ENCODE data around the gene CRLF1. TPM values are rescaled to one million over a fixed set of nuclear protein-coding genes. Genes with fewer than 3 reads are reported as not detected.

Gene CRLF1
- polyA plus RNA-seq, 3 donors, result 0.19 TPM; not detected in 2

- H3K9me3 ChIP-seq (replicated peaks in 1 of 2; ENCODE audit: control insufficient read depth in 1 of 2, insufficient read depth in 1 of 2, low read length in 2 of 2), result peaks cover 6 to 10% of the 10 kb centered on the region in 2 donors
- no peaks in the 10 kb centered on the region for H3K36me3 ChIP-seq (replicated peaks in 1 of 2; ENCODE audit: control insufficient read depth in 1 of 2, insufficient read depth in 2 of 2, low read length in 2 of 2)
- peak overlapping the region in 1 of 2 donors; percentile 40 for H3K4me3 Mint-ChIP-seq
- H3K9ac ChIP-seq (ENCODE audit: insufficient read depth, low read length, poor library complexity, severe bottlenecking), result no peak overlapping the region
- no peak overlapping the region for H2AFZ ChIP-seq (ENCODE audit: insufficient read depth, low read depth, low read length, poor library complexity, severe bottlenecking)
- H3K27ac Mint-ChIP-seq, result no peak overlapping the region
- H3K4me1 Mint-ChIP-seq, result peaks cover 9% of the 10 kb centered on the region
- H3K79me2 ChIP-seq (ENCODE audit: insufficient read depth, low read length), result no peaks in the 10 kb centered on the region
- peaks cover 33 to 58% of the 10 kb centered on the region in 2 donors for H3K27me3 ChIP-seq (ENCODE audit: control insufficient read depth in 2 of 2, insufficient read depth in 2 of 2, low read length in 2 of 2)
- H3K27me3 Mint-ChIP-seq (ENCODE audit: low read depth in 3 of 3), result peaks cover 56 to 79% (median 64%) of the 10 kb centered on the region in 3 donors
- 92% methylated on average over 2 of the region's 3 CpGs for WGBS (ENCODE audit: insufficient coverage)
- H3K4me2 ChIP-seq (replicated peaks; ENCODE audit: extremely low read depth, low read length, poor library complexity, severe bottlenecking), result no peak overlapping the region
- peaks cover under 1 to 2% of the 10 kb centered on the region in 2 donors for H3K36me3 Mint-ChIP-seq
- H3K4me3 ChIP-seq (replicated peaks in 1 of 3; ENCODE audit: low read depth in 2 of 3, low read length in 3 of 3), result no peak overlapping the region
- no peak overlapping the region for H3K27ac ChIP-seq (ENCODE audit: low read depth in 1 of 2, low read length in 2 of 2)
- peaks cover 0 to 9% of the 10 kb centered on the region in 2 donors for H3K4me1 ChIP-seq (ENCODE audit: control insufficient read depth in 1 of 2, insufficient read depth in 2 of 2, low read length in 2 of 2)
- TF ChIP-seq CTCF (IDR thresholded peaks at IDR 0.05), result no peak
- H4K20me1 ChIP-seq (ENCODE audit: insufficient read depth, low read length), result no peaks in the 10 kb centered on the region
- peaks cover 4 to 21% (median 13%) of the 10 kb centered on the region in 7 donors for H3K9me3 Mint-ChIP-seq
- no peak for DNase-seq
- intact Hi-C loops (cut with micrococcal nuclease), result no loop called here
Observed at GRCh38 chr19:18616023-18616422, 9.4 kb upstream of the CRLF1 start.

GRCh38 chr19:18613589-18614234 lies 7.1 kb upstream of the CRLF1 start:
- peaks cover 54 to 77% of the 10 kb centered on the region in 2 donors for H3K27me3 ChIP-seq (ENCODE audit: control insufficient read depth in 2 of 2, insufficient read depth in 2 of 2, low read length in 2 of 2)
- H4K20me1 ChIP-seq (ENCODE audit: insufficient read depth, low read length), result no peaks in the 10 kb centered on the region
- peaks cover 0 to 9% of the 10 kb centered on the region in 2 donors for H3K4me1 ChIP-seq (ENCODE audit: control insufficient read depth in 1 of 2, insufficient read depth in 2 of 2, low read length in 2 of 2)
- Mint-ChIP-seq H3K36me3 (peaks cover 3% of the 10 kb centered on the region in 2 donors), H3K9me3 (peaks cover 4 to 26% (median 16%) of the 10 kb centered on the region in 7 donors), H3K4me1 (peaks cover 10% of the 10 kb centered on the region), H3K27me3 (ENCODE audit: low read depth in 3 of 3) (peaks cover 75 to 91% (median 81%) of the 10 kb centered on the region in 3 donors), H3K4me3 (peak overlapping the region in 1 of 2 donors; percentile 67), H3K27ac (no peak overlapping the region)
- no peaks in the 10 kb centered on the region for H3K79me2 ChIP-seq (ENCODE audit: insufficient read depth, low read length)
- no peak for TF ChIP-seq CTCF (IDR thresholded peaks at IDR 0.05)
- no peak overlapping the region for H3K4me3 ChIP-seq (replicated peaks in 1 of 3; ENCODE audit: low read depth in 2 of 3, low read length in 3 of 3)
- intact Hi-C loops (cut with micrococcal nuclease), result no loop called here
- H3K4me2 ChIP-seq (replicated peaks; ENCODE audit: extremely low read depth, low read length, poor library complexity, severe bottlenecking), result no peak overlapping the region
- H2AFZ ChIP-seq (ENCODE audit: insufficient read depth, low read depth, low read length, poor library complexity, severe bottlenecking), result no peak overlapping the region
- peaks cover 6 to 28% of the 10 kb centered on the region in 2 donors for H3K9me3 ChIP-seq (replicated peaks in 1 of 2; ENCODE audit: control insufficient read depth in 1 of 2, insufficient read depth in 1 of 2, low read length in 2 of 2)
- no peak for DNase-seq
- H3K9ac ChIP-seq (ENCODE audit: insufficient read depth, low read length, poor library complexity, severe bottlenecking), result no peak overlapping the region
- H3K27ac ChIP-seq (ENCODE audit: low read depth in 1 of 2, low read length in 2 of 2), result no peak overlapping the region
- WGBS (ENCODE audit: insufficient coverage), result 44% methylated on average over 16 of the region's 23 CpGs
- no peaks in the 10 kb centered on the region for H3K36me3 ChIP-seq (replicated peaks in 1 of 2; ENCODE audit: control insufficient read depth in 1 of 2, insufficient read depth in 2 of 2, low read length in 2 of 2)

Data from CD14-positive monocyte (primary cell).